Upper lobe of left lung (tissue), 6 donors: ENCODE results near the gene EFCAB8. TPM values are rescaled to one million over a fixed set of nuclear protein-coding genes. Genes with fewer than 3 reads are reported as not detected.
"Not testable (repeated sequence)": the region's sequence is repeated elsewhere in the genome, so short reads cannot be mapped to it uniquely, and the experiment has no call there.

Source experiments
- ATAC-seq, 2 donors: fragments of 200-7000 bp; cut with Tn5 transposase; one replicate each; pipeline ENCODE4 v1.9.1; 2022; ENCODE audit warnings: mild to moderate bottlenecking in 2 of 2, moderate library complexity in 2 of 2; ENCODE audit not compliant: low FRiP score in 2 of 2
- DNase-seq, 2 donors: peaks; one replicate each; pipeline ENCODE4 v3.0.0-alpha.2; 2019 to 2020
- H3K27ac ChIP-seq, 4 donors: fragments of 200-600 bp; sonication (generic); one replicate each; pipeline ENCODE4 v1.5.1; 2016 to 2019
- H3K27me3 ChIP-seq, 4 donors: fragments of 200-600 bp; sonication (generic); one replicate each; pipeline ENCODE4 v1.5.1; 2017 to 2019
- H3K36me3 ChIP-seq, 4 donors: fragments of 200-600 bp; sonication (generic); one replicate each; pipeline ENCODE4 v1.5.1; 2016 to 2019
- H3K4me1 ChIP-seq, 4 donors: fragments of 200-600 bp; sonication (generic); one replicate each; pipeline ENCODE4 v1.5.1; 2018 to 2019
- H3K4me3 ChIP-seq, 4 donors: fragments of 200-600 bp; sonication (generic); one replicate each; pipeline ENCODE4 v1.5.1; 2017 to 2019; ENCODE audit warnings: mild to moderate bottlenecking in 2 of 4, moderate library complexity in 1 of 4
- H3K9me3 ChIP-seq, 4 donors: fragments of 200-600 bp; sonication (generic); one replicate each; pipeline ENCODE4 v1.5.1; 2018 to 2019
- CTCF ChIP-seq, 6 experiments: fragments of 450-650 bp in 4 of 6; fragments of 200-600 bp in 2 of 6; sonication (generic) in 2 of 6; IDR thresholded peaks; one replicate each; pipeline ENCODE4 v1.5.1; 2016 to 2019; ENCODE audit warnings: antibody characterized with exemption in 6 of 6
- EP300 ChIP-seq, 4 donors: sonication (generic); formaldehyde crosslinking; IDR thresholded peaks; one replicate each; pipeline ENCODE4 v1.5.1; 2017; ENCODE audit warnings: antibody characterized with exemption in 4 of 4, control low read depth in 2 of 4
- POLR2A ChIP-seq, 4 donors: fragments of 450-650 bp; IDR thresholded peaks; one replicate each; pipeline ENCODE4 v1.5.1; 2016 to 2017; ENCODE audit warnings: antibody characterized with exemption in 4 of 4, mild to moderate bottlenecking in 2 of 4
- POLR2AphosphoS5 ChIP-seq, 2 donors: sonication (generic); formaldehyde crosslinking; IDR thresholded peaks; one replicate each; pipeline ENCODE4 v1.5.1; 2017; ENCODE audit warnings: antibody characterized with exemption in 2 of 2
- WGBS, 2 donors: methylation state at CpG; one replicate each; pipeline ENCODE4 v1.1.5; 2017 to 2018; 5-methylcytosine and 5-hydroxymethylcytosine counted together
- total RNA-seq, 6 donors: library from RNA; depleted of rRNA in 4 of 6; stranded (reverse); fragments of >200 nt in 4 of 6; gene quantifications; one replicate each; pipeline versions ENCODE4 v1.1.0 to v1.2.1, GENCODE V29; 2016 to 2021
- donor health status: DM: no; HTN: no; CAD: no; lungs with moderate emphysema.
- donor health status: DM: no; HTN: yes; CAD: no; lungs with severe emphysema.

EFCAB8 gene
- total RNA-seq, 6 donors from 2014 or later: 0.10 to 3.3 (median 0.67) TPM

GRCh38 chr20:32855387-32855786, 3.3 kb upstream of the EFCAB8 start:
- WGBS, 2 donors: 84 to 85% methylated on average over 7 of the region's 7 CpGs
- H3K9me3 ChIP-seq: no peaks in the 10 kb centered on the region
- peaks cover 11 to 64% (median 15%) of the 10 kb centered on the region in 4 donors for H3K36me3 ChIP-seq
- no peak for TF ChIP-seq POLR2A (IDR thresholded peaks at IDR 0.05)
- no peak for TF ChIP-seq POLR2AphosphoS5 (IDR thresholded peaks at IDR 0.05)
- TF ChIP-seq CTCF (IDR thresholded peaks at IDR 0.05): no peak
- TF ChIP-seq EP300 (IDR thresholded peaks at IDR 0.05): no peak
- H3K4me3 ChIP-seq: no peak overlapping the region
- no peaks in the 10 kb centered on the region for H3K27me3 ChIP-seq
- no peaks in the 10 kb centered on the region for H3K4me1 ChIP-seq
- ATAC-seq (no peak), DNase-seq (no peak)
- H3K27ac ChIP-seq: no peak overlapping the region

- ATAC-seq (no peak), DNase-seq (no peak)
- WGBS, 2 donors: 75% methylated on average over 2 of the region's 2 CpGs
- Histone ChIP-seq H3K9me3 (no peaks in the 10 kb centered on the region), H3K4me1 (no peaks in the 10 kb centered on the region), H3K4me3 (no peak overlapping the region), H3K36me3 (peaks cover 4 to 41% (median 5%) of the 10 kb centered on the region in 4 donors), H3K27me3 (no peaks in the 10 kb centered on the region), H3K27ac (no peak overlapping the region)
- no peak for TF ChIP-seq EP300 (IDR thresholded peaks at IDR 0.05)
- TF ChIP-seq POLR2AphosphoS5 (IDR thresholded peaks at IDR 0.05): no peak
- no peak for TF ChIP-seq CTCF (IDR thresholded peaks at IDR 0.05)
- TF ChIP-seq POLR2A (IDR thresholded peaks at IDR 0.05): no peak
Measured at GRCh38 chr20:32858189-32858588, 534 bp upstream of the EFCAB8 start.

GRCh38 chr20:32861446-32861845, 2.7 kb downstream of the EFCAB8 start:
- H3K36me3 ChIP-seq: peaks cover 0 to 20% (median 3%) of the 10 kb centered on the region in 4 donors
- H3K4me1 ChIP-seq: no peaks in the 10 kb centered on the region
- ATAC-seq (no peak), DNase-seq (no peak)
- H3K27me3 ChIP-seq: no peaks in the 10 kb centered on the region
- no peak overlapping the region for H3K4me3 ChIP-seq
- TF ChIP-seq CTCF (IDR thresholded peaks at IDR 0.05): no peak
- TF ChIP-seq POLR2A (IDR thresholded peaks at IDR 0.05): no peak
- no peak for TF ChIP-seq EP300 (IDR thresholded peaks at IDR 0.05)
- TF ChIP-seq POLR2AphosphoS5 (IDR thresholded peaks at IDR 0.05): no peak
- 85 to 97% methylated on average over 5 to 7 of the region's 7 CpGs for WGBS, 2 donors
- H3K27ac ChIP-seq: no peak overlapping the region
- H3K9me3 ChIP-seq: no peaks in the 10 kb centered on the region

GRCh38 chr20:32869562-32869961, 10.8 kb downstream of the EFCAB8 start:
- H3K4me3 ChIP-seq: no peak overlapping the region
- no peaks in the 10 kb centered on the region for H3K27me3 ChIP-seq
- H3K9me3 ChIP-seq: no peaks in the 10 kb centered on the region
- H3K4me1 ChIP-seq: peaks cover 0 to 3% (median 0%) of the 10 kb centered on the region in 4 donors
- 73 to 74% methylated on average over 2 of the region's 2 CpGs for WGBS, 2 donors
- H3K36me3 ChIP-seq: no peaks in the 10 kb centered on the region
- DNase-seq: no peak
- no peak overlapping the region for H3K27ac ChIP-seq
- TF ChIP-seq POLR2AphosphoS5 (IDR thresholded peaks at IDR 0.05): no peak
- no peak for TF ChIP-seq EP300 (IDR thresholded peaks at IDR 0.05)
- no peak for TF ChIP-seq CTCF (IDR thresholded peaks at IDR 0.05)
- TF ChIP-seq POLR2A (IDR thresholded peaks at IDR 0.05): no peak
- no peak for ATAC-seq

GRCh38 chr20:32870526-32870925, 11.8 kb downstream of the EFCAB8 start:
- H3K27me3 ChIP-seq, H3K36me3 ChIP-seq, H3K4me1 ChIP-seq, H3K9me3 ChIP-seq, DNase-seq, H3K4me3 ChIP-seq, H3K27ac ChIP-seq: not testable (repeated sequence)
- 81 to 83% methylated on average over 3 of the region's 3 CpGs for WGBS, 2 donors
- ATAC-seq: peak in 1 of 2 donors; percentile 31
